Measurements from ENCODE around the gene NFIB. TPM values are rescaled to one million over a fixed set of nuclear protein-coding genes. Genes with fewer than 3 reads are reported as not detected.

NFIB gene
- total and polyA plus RNA-seq, 2 of the 8 experiments (the other 6 are each of a cell fraction or from before 2014, with no cell fraction given), result 2.6 to 13.1 TPM

GRCh38 chr9:14052359-14052758 lies 261.6 kb downstream of the NFIB start:
- POLR2A ChIA-PET (ENCODE audit: partially characterized antibody), result no interaction called here

More at GRCh38 chr9:14052359-14052758, 261.6 kb downstream of the NFIB start:
- Histone ChIP-seq H4K8ac (ENCODE audit: extremely low read depth, insufficient read depth, low read length) (no peak overlapping the region), H3K79me1 (ENCODE audit: low read depth, low read length) (no peaks in the 10 kb centered on the region), H3K23ac (ENCODE audit: insufficient read length) (no peak overlapping the region), H3K14ac (ENCODE audit: insufficient read length) (no peak overlapping the region), H4K20me1 (replicated peaks in 1 of 2; ENCODE audit: control insufficient read depth in 1 of 2, insufficient read depth in 2 of 2, low read length in 2 of 2) (no peaks in the 10 kb centered on the region), H3K27ac (ENCODE audit: low read depth, low read length) (no peak overlapping the region), H3K27me3 (replicated peaks in 1 of 4; ENCODE audit: control insufficient read depth in 3 of 4, extremely low read depth in 1 of 4, insufficient read depth in 3 of 4, low read length in 3 of 4) (no peaks in the 10 kb centered on the region), H3K4me1 (replicated peaks in 1 of 4; ENCODE audit: control insufficient read depth in 3 of 4, insufficient read depth in 4 of 4, low read length in 3 of 4) (no peaks in the 10 kb centered on the region; a peak in 1 of 7 replicates), H3K4me2 (ENCODE audit: insufficient read depth in 1 of 2, low read depth in 2 of 2, low read length in 2 of 2) (no peak overlapping the region), H2AK5ac (ENCODE audit: low read depth, low read length) (no peak overlapping the region), H2BK12ac (ENCODE audit: low read depth, low read length) (no peak overlapping the region), H3K9me3 (ENCODE audit: insufficient read depth in 2 of 2, low read depth in 1 of 2, low read length in 1 of 2) (no peaks in the 10 kb centered on the region), H2BK20ac (ENCODE audit: low read length) (no peak overlapping the region), H4K91ac (replicated peaks; ENCODE audit: insufficient read length, low read length) (no peak overlapping the region), H3K4me3 (ENCODE audit: extremely low read depth in 1 of 4, insufficient read depth in 2 of 4, low read depth in 3 of 4, low read length in 4 of 4) (no peak overlapping the region), H4K5ac (ENCODE audit: insufficient read length, low read depth, low read length) (no peak overlapping the region), H2BK5ac (ENCODE audit: low read depth, low read length) (no peak overlapping the region), H2AFZ (ENCODE audit: low read length) (0 out of 2 replicates have a peak overlapping the region, but pooled peaks have one; percentile 5), H3K4ac (replicated peaks; ENCODE audit: insufficient read length, low read depth, low read length) (no peak overlapping the region), H3K9ac (replicated peaks in 1 of 4; ENCODE audit: extremely low read depth in 1 of 4, low read depth in 3 of 4, low read length in 3 of 4) (no peak overlapping the region), H3K79me2 (ENCODE audit: control insufficient read depth in 1 of 2, insufficient read depth in 2 of 2, low read length in 2 of 2) (no peaks in the 10 kb centered on the region), H3K56ac (replicated peaks; ENCODE audit: insufficient read length, low read depth, low read length) (no peak overlapping the region), H2BK15ac (ENCODE audit: low read length) (no peak overlapping the region), H3K18ac (ENCODE audit: extremely low read depth, low read length) (no peak overlapping the region), H2BK120ac (replicated peaks; ENCODE audit: low read depth, low read length) (no peak overlapping the region), H3K23me2 (ENCODE audit: low read depth, low read length) (no peaks in the 10 kb centered on the region), H3K36me3 (ENCODE audit: control insufficient read depth in 2 of 4, insufficient read depth in 4 of 4, low read length in 3 of 4) (no peaks in the 10 kb centered on the region)
- TF ChIP-seq MAX (IDR thresholded peaks at IDR 0.05) (no peak), JUN (IDR thresholded peaks at IDR 0.05; ENCODE audit: low read depth, low read length) (no peak), TAF1 (IDR thresholded peaks at IDR 0.05; ENCODE audit: low read depth, low read length) (no peak), CHD2 (IDR thresholded peaks at IDR 0.05; ENCODE audit: low read length) (no peak), TBP (IDR thresholded peaks at IDR 0.05; ENCODE audit: low read depth, low read length) (no peak), HDAC6 (IDR thresholded peaks at IDR 0.05; ENCODE audit: low read depth, low read length) (no peak), POLR2AphosphoS5 (IDR thresholded peaks at IDR 0.05; ENCODE audit: low read depth, low read length) (no peak), RNF2 (IDR thresholded peaks at IDR 0.05; ENCODE audit: borderline replicate concordance, low read depth, low read length, missing control alignments, poor library complexity, severe bottlenecking) (no peak), BACH1 (IDR thresholded peaks at IDR 0.05; ENCODE audit: low read length) (no peak), GTF2F1 (IDR thresholded peaks at IDR 0.05; ENCODE audit: borderline replicate concordance, low read depth, low read length) (no peak), SIX5 (IDR thresholded peaks at IDR 0.05; ENCODE audit: low read depth, low read length) (no peak), CEBPB (IDR thresholded peaks at IDR 0.05; ENCODE audit: low read depth, low read length) (no peak)
- CTCF ChIA-PET (ENCODE audit: partially characterized antibody), result interaction anchor here (1.2 kb wide), 1 partner anchor 19 kb away, joined by 3 read pairs; no protein-coding TSS in a partner anchor
- 81% methylated on average over 2 of the region's 2 CpGs; no CpG with 5 or more reads in 1 of the 2 experiments for WGBS, 2 experiments (ENCODE audit: extremely low coverage in 1 of 2, insufficient coverage in 1 of 2, insufficient read length in 1 of 2, insufficient replicate concordance in 2 of 2, low coverage in 1 of 2, low lambda C conversion rate in 2 of 2, missing lambda C conversion rate in 1 of 2)
- DNase-seq (ENCODE audit: low read depth in 1 of 2, low spot score in 2 of 2) (no peak), FAIRE-seq (no peak)
